SK-N-SH (cell line): Measurements from ENCODE around the gene ANK3.

Source experiments
- ELF1 ChIP-seq: IDR thresholded peaks from 2 replicates; pipeline ENCODE4 v1.4.0; 2012
- FOSL2 ChIP-seq: IDR thresholded peaks from 2 replicates; pipeline ENCODE4 v1.4.0; 2012; ENCODE audit warnings: low read depth, mild to moderate bottlenecking, moderate library complexity, borderline replicate concordance
- FOXJ3 ChIP-seq: sonication (generic); formaldehyde crosslinking; IDR thresholded peaks from 2 replicates; pipeline ENCODE4 v1.5.1; 2020; ENCODE audit warnings: mild to moderate bottlenecking, missing genetic modification reagents
- JUND ChIP-seq: IDR thresholded peaks from 2 replicates; pipeline ENCODE4 v1.4.0; 2012
- NRF1 ChIP-seq: IDR thresholded peaks from 2 replicates; pipeline ENCODE4 v1.6.1; 2012; ENCODE audit warnings: low read depth, mild to moderate bottlenecking, low read length
- TF ChIP-seq, protein P1 (sequence below): fragments of 200-600 bp; sonication (generic); IDR thresholded peaks from 2 replicates; pipeline ENCODE4 v1.6.1; 2017; ENCODE audit warnings: antibody characterized with exemption, mild to moderate bottlenecking, moderate library complexity
- TF ChIP-seq, protein P2 (sequence below): IDR thresholded peaks from 2 replicates; pipeline ENCODE4 v1.4.0; 2012; ENCODE audit warnings: low read depth
- TF ChIP-seq, protein P3 (sequence below): IDR thresholded peaks from 2 replicates; pipeline ENCODE4 v1.6.1; 2012; ENCODE audit warnings: mild to moderate bottlenecking, low read depth, low read length, moderate library complexity

DNA sequence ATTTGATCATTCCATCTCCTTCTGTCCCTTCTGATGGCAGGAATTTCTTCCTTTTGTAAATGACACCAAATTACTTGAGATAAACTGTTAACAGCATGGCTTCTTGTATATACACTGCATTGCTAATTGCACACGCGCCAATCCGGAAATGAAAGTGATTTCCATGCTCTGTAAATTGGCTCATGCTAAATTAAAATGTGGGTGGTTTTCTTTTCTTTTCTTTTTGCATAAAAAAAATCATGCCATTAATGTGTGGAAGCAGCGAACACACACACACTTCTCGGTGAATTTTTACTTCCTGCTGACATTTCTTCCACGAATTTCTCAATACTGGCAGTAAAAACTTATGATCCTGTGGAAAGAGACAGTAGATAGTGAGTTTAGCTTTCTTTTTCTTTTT lies 360.2 kb downstream of the ANK3 start:
- TF ChIP-seq FOXJ3 (CRISPR knock-in tag) (no peak), FOSL2 (no peak), ELF1 (no peak), NRF1 (no peak), JUND (no peak)
- TF ChIP-seq, protein P1, sequence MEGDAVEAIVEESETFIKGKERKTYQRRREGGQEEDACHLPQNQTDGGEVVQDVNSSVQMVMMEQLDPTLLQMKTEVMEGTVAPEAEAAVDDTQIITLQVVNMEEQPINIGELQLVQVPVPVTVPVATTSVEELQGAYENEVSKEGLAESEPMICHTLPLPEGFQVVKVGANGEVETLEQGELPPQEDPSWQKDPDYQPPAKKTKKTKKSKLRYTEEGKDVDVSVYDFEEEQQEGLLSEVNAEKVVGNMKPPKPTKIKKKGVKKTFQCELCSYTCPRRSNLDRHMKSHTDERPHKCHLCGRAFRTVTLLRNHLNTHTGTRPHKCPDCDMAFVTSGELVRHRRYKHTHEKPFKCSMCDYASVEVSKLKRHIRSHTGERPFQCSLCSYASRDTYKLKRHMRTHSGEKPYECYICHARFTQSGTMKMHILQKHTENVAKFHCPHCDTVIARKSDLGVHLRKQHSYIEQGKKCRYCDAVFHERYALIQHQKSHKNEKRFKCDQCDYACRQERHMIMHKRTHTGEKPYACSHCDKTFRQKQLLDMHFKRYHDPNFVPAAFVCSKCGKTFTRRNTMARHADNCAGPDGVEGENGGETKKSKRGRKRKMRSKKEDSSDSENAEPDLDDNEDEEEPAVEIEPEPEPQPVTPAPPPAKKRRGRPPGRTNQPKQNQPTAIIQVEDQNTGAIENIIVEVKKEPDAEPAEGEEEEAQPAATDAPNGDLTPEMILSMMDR: no peak
- TF ChIP-seq, protein P2, sequence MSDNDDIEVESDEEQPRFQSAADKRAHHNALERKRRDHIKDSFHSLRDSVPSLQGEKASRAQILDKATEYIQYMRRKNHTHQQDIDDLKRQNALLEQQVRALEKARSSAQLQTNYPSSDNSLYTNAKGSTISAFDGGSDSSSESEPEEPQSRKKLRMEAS: no peak
- TF ChIP-seq, protein P3, sequence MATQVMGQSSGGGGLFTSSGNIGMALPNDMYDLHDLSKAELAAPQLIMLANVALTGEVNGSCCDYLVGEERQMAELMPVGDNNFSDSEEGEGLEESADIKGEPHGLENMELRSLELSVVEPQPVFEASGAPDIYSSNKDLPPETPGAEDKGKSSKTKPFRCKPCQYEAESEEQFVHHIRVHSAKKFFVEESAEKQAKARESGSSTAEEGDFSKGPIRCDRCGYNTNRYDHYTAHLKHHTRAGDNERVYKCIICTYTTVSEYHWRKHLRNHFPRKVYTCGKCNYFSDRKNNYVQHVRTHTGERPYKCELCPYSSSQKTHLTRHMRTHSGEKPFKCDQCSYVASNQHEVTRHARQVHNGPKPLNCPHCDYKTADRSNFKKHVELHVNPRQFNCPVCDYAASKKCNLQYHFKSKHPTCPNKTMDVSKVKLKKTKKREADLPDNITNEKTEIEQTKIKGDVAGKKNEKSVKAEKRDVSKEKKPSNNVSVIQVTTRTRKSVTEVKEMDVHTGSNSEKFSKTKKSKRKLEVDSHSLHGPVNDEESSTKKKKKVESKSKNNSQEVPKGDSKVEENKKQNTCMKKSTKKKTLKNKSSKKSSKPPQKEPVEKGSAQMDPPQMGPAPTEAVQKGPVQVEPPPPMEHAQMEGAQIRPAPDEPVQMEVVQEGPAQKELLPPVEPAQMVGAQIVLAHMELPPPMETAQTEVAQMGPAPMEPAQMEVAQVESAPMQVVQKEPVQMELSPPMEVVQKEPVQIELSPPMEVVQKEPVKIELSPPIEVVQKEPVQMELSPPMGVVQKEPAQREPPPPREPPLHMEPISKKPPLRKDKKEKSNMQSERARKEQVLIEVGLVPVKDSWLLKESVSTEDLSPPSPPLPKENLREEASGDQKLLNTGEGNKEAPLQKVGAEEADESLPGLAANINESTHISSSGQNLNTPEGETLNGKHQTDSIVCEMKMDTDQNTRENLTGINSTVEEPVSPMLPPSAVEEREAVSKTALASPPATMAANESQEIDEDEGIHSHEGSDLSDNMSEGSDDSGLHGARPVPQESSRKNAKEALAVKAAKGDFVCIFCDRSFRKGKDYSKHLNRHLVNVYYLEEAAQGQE: no peak
